ENCODE results near the gene RASGRF2.

The RASGRF2 gene

GRCh38 chr5:80961376-80962281 lies 1.5 kb downstream of the RASGRF2 start:
- Mint-ChIP-seq H3K27me3 (ENCODE audit: low read depth) (peaks cover 17% of the 10 kb centered on the region), H3K27ac (peak overlapping the region; percentile 79), H3K4me3 (peak overlapping the region; percentile 88), H3K36me3 (ENCODE audit: low read depth) (peaks cover 4% of the 10 kb centered on the region), H3K4me1 (ENCODE audit: low read depth) (peaks cover 53% of the 10 kb centered on the region), H3K9me3 (no peaks in the 10 kb centered on the region)

- H3K4me1 Mint-ChIP-seq (ENCODE audit: low read depth): peaks cover 46% of the 10 kb centered on the region
- peaks cover 9% of the 10 kb centered on the region for H3K27me3 Mint-ChIP-seq (ENCODE audit: low read depth)
- no peak overlapping the region for H3K27ac Mint-ChIP-seq
- H3K4me3 Mint-ChIP-seq: peak overlapping the region; percentile 30
- no peaks in the 10 kb centered on the region for H3K9me3 Mint-ChIP-seq
- H3K36me3 Mint-ChIP-seq (ENCODE audit: low read depth): peaks cover 4% of the 10 kb centered on the region
These were observed 2.7 kb downstream of the RASGRF2 start for GRCh38 chr5:80962630-80963520.

GRCh38 chr5:80963521-80963895 lies 3.3 kb downstream of the RASGRF2 start:
- H3K27ac Mint-ChIP-seq: no peak overlapping the region
- H3K4me3 Mint-ChIP-seq: peak overlapping the region; percentile 24
- H3K4me1 Mint-ChIP-seq (ENCODE audit: low read depth): peaks cover 40% of the 10 kb centered on the region
- no peaks in the 10 kb centered on the region for H3K9me3 Mint-ChIP-seq
- H3K27me3 Mint-ChIP-seq (ENCODE audit: low read depth): peaks cover 9% of the 10 kb centered on the region
- peaks cover 4% of the 10 kb centered on the region for H3K36me3 Mint-ChIP-seq (ENCODE audit: low read depth)

- Mint-ChIP-seq H3K36me3 (ENCODE audit: low read depth) (peaks cover 4% of the 10 kb centered on the region), H3K4me3 (peak overlapping the region; percentile 36), H3K27me3 (ENCODE audit: low read depth) (peaks cover 9% of the 10 kb centered on the region), H3K4me1 (ENCODE audit: low read depth) (peaks cover 40% of the 10 kb centered on the region), H3K9me3 (no peaks in the 10 kb centered on the region), H3K27ac (no peak overlapping the region)
These were observed 3.9 kb downstream of the RASGRF2 start for GRCh38 chr5:80963966-80964481.

GRCh38 chr5:80964491-80964890 lies 4.3 kb downstream of the RASGRF2 start:
- no peak overlapping the region for H3K27ac Mint-ChIP-seq
- H3K36me3 Mint-ChIP-seq (ENCODE audit: low read depth): peaks cover 2% of the 10 kb centered on the region
- no peaks in the 10 kb centered on the region for H3K9me3 Mint-ChIP-seq
- peaks cover 36% of the 10 kb centered on the region for H3K4me1 Mint-ChIP-seq (ENCODE audit: low read depth)
- H3K4me3 Mint-ChIP-seq: peak overlapping the region; percentile 36
- H3K27me3 Mint-ChIP-seq (ENCODE audit: low read depth): peaks cover 7% of the 10 kb centered on the region

GRCh38 chr5:80964919-80965318 lies 4.8 kb downstream of the RASGRF2 start:
- Mint-ChIP-seq H3K27me3 (ENCODE audit: low read depth) (peaks cover 3% of the 10 kb centered on the region), H3K9me3 (no peaks in the 10 kb centered on the region), H3K36me3 (ENCODE audit: low read depth) (no peaks in the 10 kb centered on the region), H3K27ac (no peak overlapping the region), H3K4me1 (ENCODE audit: low read depth) (peaks cover 32% of the 10 kb centered on the region), H3K4me3 (peak overlapping the region; percentile 35)

GRCh38 chr5:80967500-80968181 lies 7.5 kb downstream of the RASGRF2 start:
- H3K27me3 Mint-ChIP-seq (ENCODE audit: low read depth): no peaks in the 10 kb centered on the region
- H3K27ac Mint-ChIP-seq: no peak overlapping the region
- H3K4me3 Mint-ChIP-seq: no peak overlapping the region
- peaks cover 21% of the 10 kb centered on the region for H3K4me1 Mint-ChIP-seq (ENCODE audit: low read depth)
- H3K36me3 Mint-ChIP-seq (ENCODE audit: low read depth): no peaks in the 10 kb centered on the region
- no peaks in the 10 kb centered on the region for H3K9me3 Mint-ChIP-seq

- H3K36me3 Mint-ChIP-seq (ENCODE audit: low read depth): no peaks in the 10 kb centered on the region
- H3K27ac Mint-ChIP-seq: no peak overlapping the region
- peaks cover 9% of the 10 kb centered on the region for H3K4me1 Mint-ChIP-seq (ENCODE audit: low read depth)
- no peaks in the 10 kb centered on the region for H3K27me3 Mint-ChIP-seq (ENCODE audit: low read depth)
- no peak overlapping the region for H3K4me3 Mint-ChIP-seq
- H3K9me3 Mint-ChIP-seq: no peaks in the 10 kb centered on the region
These were observed 12.9 kb downstream of the RASGRF2 start for GRCh38 chr5:80973027-80973426.

GRCh38 chr5:80975065-80975464 lies 14.9 kb downstream of the RASGRF2 start:
- peak overlapping the region; percentile 13 for H3K27ac Mint-ChIP-seq
- no peak overlapping the region for H3K4me3 Mint-ChIP-seq
- H3K9me3 Mint-ChIP-seq: no peaks in the 10 kb centered on the region
- H3K36me3 Mint-ChIP-seq (ENCODE audit: low read depth): no peaks in the 10 kb centered on the region
- H3K4me1 Mint-ChIP-seq (ENCODE audit: low read depth): peaks cover 9% of the 10 kb centered on the region
- H3K27me3 Mint-ChIP-seq (ENCODE audit: low read depth): no peaks in the 10 kb centered on the region

- no peaks in the 10 kb centered on the region for H3K27me3 Mint-ChIP-seq (ENCODE audit: low read depth)
- H3K27ac Mint-ChIP-seq: no peak overlapping the region
- no peaks in the 10 kb centered on the region for H3K9me3 Mint-ChIP-seq
- no peaks in the 10 kb centered on the region for H3K36me3 Mint-ChIP-seq (ENCODE audit: low read depth)
- no peak overlapping the region for H3K4me3 Mint-ChIP-seq
- H3K4me1 Mint-ChIP-seq (ENCODE audit: low read depth): peaks cover 8% of the 10 kb centered on the region
These were observed 16.8 kb downstream of the RASGRF2 start for GRCh38 chr5:80976985-80977384.

GRCh38 chr5:80977764-80978163 lies 17.6 kb downstream of the RASGRF2 start:
- H3K27ac Mint-ChIP-seq: no peak overlapping the region
- H3K4me3 Mint-ChIP-seq: no peak overlapping the region
- no peaks in the 10 kb centered on the region for H3K9me3 Mint-ChIP-seq
- H3K27me3 Mint-ChIP-seq (ENCODE audit: low read depth): no peaks in the 10 kb centered on the region
- H3K4me1 Mint-ChIP-seq (ENCODE audit: low read depth): peaks cover 11% of the 10 kb centered on the region
- no peaks in the 10 kb centered on the region for H3K36me3 Mint-ChIP-seq (ENCODE audit: low read depth)

GRCh38 chr5:80978772-80979317 lies 18.7 kb downstream of the RASGRF2 start:
- H3K4me1 Mint-ChIP-seq (ENCODE audit: low read depth): peaks cover 5% of the 10 kb centered on the region
- no peak overlapping the region for H3K27ac Mint-ChIP-seq
- H3K27me3 Mint-ChIP-seq (ENCODE audit: low read depth): no peaks in the 10 kb centered on the region
- H3K36me3 Mint-ChIP-seq (ENCODE audit: low read depth): no peaks in the 10 kb centered on the region
- no peaks in the 10 kb centered on the region for H3K9me3 Mint-ChIP-seq
- no peak overlapping the region for H3K4me3 Mint-ChIP-seq

- H3K4me1 Mint-ChIP-seq (ENCODE audit: low read depth): peaks cover 18% of the 10 kb centered on the region
- H3K36me3 Mint-ChIP-seq (ENCODE audit: low read depth): no peaks in the 10 kb centered on the region
- no peak overlapping the region for H3K27ac Mint-ChIP-seq
These were observed 21.9 kb downstream of the RASGRF2 start for GRCh38 chr5:80982093-80982492.

More at GRCh38 chr5:80982093-80982492, 21.9 kb downstream of the RASGRF2 start:
- no peak overlapping the region for H3K4me3 Mint-ChIP-seq
- no peaks in the 10 kb centered on the region for H3K27me3 Mint-ChIP-seq (ENCODE audit: low read depth)
- H3K9me3 Mint-ChIP-seq: no peaks in the 10 kb centered on the region

All from T-helper 1 cell treated with Interleukin-12 subunit alpha and Interleukin-12 subunit beta and Interleukin-4 antibody, amounts not matched to agents 30 μg/mL and 1 μg/mL, for 36 hours (primary cell).